ENCODE results near the gene TFPI.

TFPI gene

GRCh38 chr2:187485523-187485922, 68.7 kb downstream of the TFPI start:
- no peaks in the 10 kb centered on the region for H3K27me3 Mint-ChIP-seq (ENCODE audit: low read depth)
- H3K9me3 Mint-ChIP-seq: no peaks in the 10 kb centered on the region
- H3K36me3 Mint-ChIP-seq (ENCODE audit: low read depth): no peaks in the 10 kb centered on the region
- H3K4me1 Mint-ChIP-seq (ENCODE audit: low read depth): no peaks in the 10 kb centered on the region
- no peak overlapping the region for H3K4me3 Mint-ChIP-seq
- no peak overlapping the region for H3K27ac Mint-ChIP-seq

- Mint-ChIP-seq H3K27ac (no peak overlapping the region), H3K4me1 (ENCODE audit: low read depth) (no peaks in the 10 kb centered on the region), H3K27me3 (ENCODE audit: low read depth) (no peaks in the 10 kb centered on the region), H3K4me3 (no peak overlapping the region), H3K9me3 (no peaks in the 10 kb centered on the region), H3K36me3 (ENCODE audit: low read depth) (no peaks in the 10 kb centered on the region)
These were observed 70.7 kb downstream of the TFPI start for GRCh38 chr2:187483537-187483936.

- H3K9me3 Mint-ChIP-seq: no peaks in the 10 kb centered on the region
- H3K36me3 Mint-ChIP-seq (ENCODE audit: low read depth): no peaks in the 10 kb centered on the region
- H3K27me3 Mint-ChIP-seq (ENCODE audit: low read depth): no peaks in the 10 kb centered on the region
- H3K4me3 Mint-ChIP-seq: no peak overlapping the region
- H3K4me1 Mint-ChIP-seq (ENCODE audit: low read depth): no peaks in the 10 kb centered on the region
- no peak overlapping the region for H3K27ac Mint-ChIP-seq
These were observed 71.4 kb downstream of the TFPI start for GRCh38 chr2:187482796-187483195.

- no peak overlapping the region for H3K4me3 Mint-ChIP-seq
- no peaks in the 10 kb centered on the region for H3K9me3 Mint-ChIP-seq
- no peak overlapping the region for H3K27ac Mint-ChIP-seq
- no peaks in the 10 kb centered on the region for H3K27me3 Mint-ChIP-seq (ENCODE audit: low read depth)
- H3K4me1 Mint-ChIP-seq (ENCODE audit: low read depth): no peaks in the 10 kb centered on the region
- no peaks in the 10 kb centered on the region for H3K36me3 Mint-ChIP-seq (ENCODE audit: low read depth)
These were observed 72.7 kb downstream of the TFPI start for GRCh38 chr2:187481543-187481942.

GRCh38 chr2:187478719-187479118, 75.5 kb downstream of the TFPI start:
- Mint-ChIP-seq H3K9me3 (no peaks in the 10 kb centered on the region), H3K27ac (no peak overlapping the region), H3K4me3 (no peak overlapping the region), H3K4me1 (ENCODE audit: low read depth) (no peaks in the 10 kb centered on the region), H3K36me3 (ENCODE audit: low read depth) (no peaks in the 10 kb centered on the region), H3K27me3 (ENCODE audit: low read depth) (no peaks in the 10 kb centered on the region)

GRCh38 chr2:187477051-187477450, 77.2 kb downstream of the TFPI start:
- Mint-ChIP-seq H3K36me3 (ENCODE audit: low read depth) (no peaks in the 10 kb centered on the region), H3K27me3 (ENCODE audit: low read depth) (no peaks in the 10 kb centered on the region), H3K27ac (no peak overlapping the region), H3K9me3 (no peaks in the 10 kb centered on the region), H3K4me1 (ENCODE audit: low read depth) (no peaks in the 10 kb centered on the region), H3K4me3 (no peak overlapping the region)

- no peaks in the 10 kb centered on the region for H3K4me1 Mint-ChIP-seq (ENCODE audit: low read depth)
- no peak overlapping the region for H3K27ac Mint-ChIP-seq
- no peaks in the 10 kb centered on the region for H3K9me3 Mint-ChIP-seq
- no peak overlapping the region for H3K4me3 Mint-ChIP-seq
- no peaks in the 10 kb centered on the region for H3K36me3 Mint-ChIP-seq (ENCODE audit: low read depth)
- H3K27me3 Mint-ChIP-seq (ENCODE audit: low read depth): no peaks in the 10 kb centered on the region
These were observed 78.6 kb downstream of the TFPI start for GRCh38 chr2:187475499-187476248.

- Mint-ChIP-seq H3K36me3 (ENCODE audit: low read depth) (no peaks in the 10 kb centered on the region), H3K27ac (no peak overlapping the region), H3K4me3 (no peak overlapping the region), H3K4me1 (ENCODE audit: low read depth) (no peaks in the 10 kb centered on the region), H3K27me3 (ENCODE audit: low read depth) (no peaks in the 10 kb centered on the region), H3K9me3 (no peaks in the 10 kb centered on the region)
These were observed 83.5 kb downstream of the TFPI start for GRCh38 chr2:187470698-187471097.

- H3K36me3 Mint-ChIP-seq (ENCODE audit: low read depth): no peaks in the 10 kb centered on the region
- H3K4me3 Mint-ChIP-seq: no peak overlapping the region
- no peaks in the 10 kb centered on the region for H3K27me3 Mint-ChIP-seq (ENCODE audit: low read depth)
- no peaks in the 10 kb centered on the region for H3K9me3 Mint-ChIP-seq
- H3K27ac Mint-ChIP-seq: no peak overlapping the region
- no peaks in the 10 kb centered on the region for H3K4me1 Mint-ChIP-seq (ENCODE audit: low read depth)
These were observed 84.7 kb downstream of the TFPI start for GRCh38 chr2:187469538-187469937.

- H3K9me3 Mint-ChIP-seq: no peaks in the 10 kb centered on the region
- H3K27ac Mint-ChIP-seq: no peak overlapping the region
- H3K4me1 Mint-ChIP-seq (ENCODE audit: low read depth): no peaks in the 10 kb centered on the region
- no peak overlapping the region for H3K4me3 Mint-ChIP-seq
- H3K36me3 Mint-ChIP-seq (ENCODE audit: low read depth): no peaks in the 10 kb centered on the region
- H3K27me3 Mint-ChIP-seq (ENCODE audit: low read depth): no peaks in the 10 kb centered on the region
These were observed 86.0 kb downstream of the TFPI start for GRCh38 chr2:187468262-187468661.

GRCh38 chr2:187466129-187466792, 88.0 kb downstream of the TFPI start:
- Mint-ChIP-seq H3K36me3 (ENCODE audit: low read depth) (no peaks in the 10 kb centered on the region), H3K27me3 (ENCODE audit: low read depth) (no peaks in the 10 kb centered on the region), H3K4me3 (no peak overlapping the region), H3K9me3 (no peaks in the 10 kb centered on the region), H3K4me1 (ENCODE audit: low read depth) (no peaks in the 10 kb centered on the region), H3K27ac (no peak overlapping the region)

- H3K4me1 Mint-ChIP-seq (ENCODE audit: low read depth): no peaks in the 10 kb centered on the region
- no peak overlapping the region for H3K4me3 Mint-ChIP-seq
These were observed 91.4 kb downstream of the TFPI start for GRCh38 chr2:187462839-187463238.

GRCh38 chr2:187461294-187462261, 92.7 kb downstream of the TFPI start:
- Mint-ChIP-seq H3K4me3 (no peak overlapping the region), H3K4me1 (ENCODE audit: low read depth) (no peaks in the 10 kb centered on the region), H3K27ac (no peak overlapping the region), H3K36me3 (ENCODE audit: low read depth) (no peaks in the 10 kb centered on the region), H3K9me3 (no peaks in the 10 kb centered on the region), H3K27me3 (ENCODE audit: low read depth) (no peaks in the 10 kb centered on the region)

More at GRCh38 chr2:187462839-187463238, 91.4 kb downstream of the TFPI start:
- H3K9me3 Mint-ChIP-seq: no peaks in the 10 kb centered on the region
- H3K27me3 Mint-ChIP-seq (ENCODE audit: low read depth): no peaks in the 10 kb centered on the region
- no peak overlapping the region for H3K27ac Mint-ChIP-seq
- H3K36me3 Mint-ChIP-seq (ENCODE audit: low read depth): no peaks in the 10 kb centered on the region

GRCh38 chr2:187459256-187459655, 95.0 kb downstream of the TFPI start:
- H3K36me3 Mint-ChIP-seq (ENCODE audit: low read depth): no peaks in the 10 kb centered on the region
- H3K27ac Mint-ChIP-seq: no peak overlapping the region
- H3K9me3 Mint-ChIP-seq: no peaks in the 10 kb centered on the region
- no peaks in the 10 kb centered on the region for H3K4me1 Mint-ChIP-seq (ENCODE audit: low read depth)
- H3K27me3 Mint-ChIP-seq (ENCODE audit: low read depth): no peaks in the 10 kb centered on the region
- no peak overlapping the region for H3K4me3 Mint-ChIP-seq

Measured in T-helper 1 cell treated with Interleukin-12 subunit alpha and Interleukin-12 subunit beta and Interleukin-4 antibody, amounts not matched to agents 30 μg/mL and 1 μg/mL, for 36 hours (primary cell).